ENCODE data around the gene CUL5. TPM values are rescaled to one million over a fixed set of nuclear protein-coding genes. Genes with fewer than 3 reads are reported as not detected.
"Not testable (repeated sequence)": the region's sequence is repeated elsewhere in the genome, so short reads cannot be mapped to it uniquely, and the experiment has no call there.

Gene CUL5
- total RNA-seq, 1 donor from 2014 or later, result 29.7 TPM

DNA sequence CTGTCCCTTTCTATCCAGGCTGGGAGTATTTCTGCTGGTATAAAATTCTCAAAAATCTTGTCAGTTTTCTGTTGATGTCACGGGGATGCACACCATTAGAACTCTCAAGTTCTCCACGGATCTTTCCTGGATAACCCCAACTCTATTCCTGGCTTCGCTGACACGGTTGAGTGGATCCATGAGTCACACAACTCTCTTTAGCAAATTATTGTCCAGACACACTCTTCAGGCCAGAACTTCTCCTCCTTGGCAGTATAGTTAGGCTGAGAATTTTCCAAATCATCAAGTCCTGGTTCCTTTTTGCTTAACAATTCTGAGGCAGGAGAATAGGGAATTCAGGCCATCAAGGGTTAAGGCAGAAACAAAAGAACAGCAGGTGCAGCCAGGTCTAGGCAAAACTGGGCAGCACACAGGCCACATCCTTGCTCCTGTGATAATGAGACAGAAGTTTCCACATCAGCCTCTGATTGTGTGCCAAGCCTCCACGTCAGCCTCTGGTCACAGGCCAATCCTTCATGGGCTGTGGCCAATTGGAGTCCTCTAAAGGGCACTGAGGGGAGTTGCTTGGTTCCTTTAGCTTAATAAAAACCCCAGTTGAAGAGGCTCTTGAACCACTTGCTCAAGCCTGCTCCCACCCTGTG, 106.9 kb downstream of the CUL5 start:
- ATAC-seq, result peak; percentile 91 to 93
- Histone ChIP-seq H3K4me1 (peaks cover 17% of the 10 kb centered on the region), H3K9me3 (no peaks in the 10 kb centered on the region), H3K36me3 (no peaks in the 10 kb centered on the region), H3K4me3 (no peak overlapping the region), H3K27ac (peak overlapping the region; percentile 34), H3K27me3 (ENCODE audit: low read depth) (no peaks in the 10 kb centered on the region)
- TF ChIP-seq, protein P1, sequence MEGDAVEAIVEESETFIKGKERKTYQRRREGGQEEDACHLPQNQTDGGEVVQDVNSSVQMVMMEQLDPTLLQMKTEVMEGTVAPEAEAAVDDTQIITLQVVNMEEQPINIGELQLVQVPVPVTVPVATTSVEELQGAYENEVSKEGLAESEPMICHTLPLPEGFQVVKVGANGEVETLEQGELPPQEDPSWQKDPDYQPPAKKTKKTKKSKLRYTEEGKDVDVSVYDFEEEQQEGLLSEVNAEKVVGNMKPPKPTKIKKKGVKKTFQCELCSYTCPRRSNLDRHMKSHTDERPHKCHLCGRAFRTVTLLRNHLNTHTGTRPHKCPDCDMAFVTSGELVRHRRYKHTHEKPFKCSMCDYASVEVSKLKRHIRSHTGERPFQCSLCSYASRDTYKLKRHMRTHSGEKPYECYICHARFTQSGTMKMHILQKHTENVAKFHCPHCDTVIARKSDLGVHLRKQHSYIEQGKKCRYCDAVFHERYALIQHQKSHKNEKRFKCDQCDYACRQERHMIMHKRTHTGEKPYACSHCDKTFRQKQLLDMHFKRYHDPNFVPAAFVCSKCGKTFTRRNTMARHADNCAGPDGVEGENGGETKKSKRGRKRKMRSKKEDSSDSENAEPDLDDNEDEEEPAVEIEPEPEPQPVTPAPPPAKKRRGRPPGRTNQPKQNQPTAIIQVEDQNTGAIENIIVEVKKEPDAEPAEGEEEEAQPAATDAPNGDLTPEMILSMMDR (IDR thresholded peaks at IDR 0.05), result no peak
- peak; percentile 76 for DNase-seq
- intact Hi-C loops (cut with DNase I), result no loop called here

DNA sequence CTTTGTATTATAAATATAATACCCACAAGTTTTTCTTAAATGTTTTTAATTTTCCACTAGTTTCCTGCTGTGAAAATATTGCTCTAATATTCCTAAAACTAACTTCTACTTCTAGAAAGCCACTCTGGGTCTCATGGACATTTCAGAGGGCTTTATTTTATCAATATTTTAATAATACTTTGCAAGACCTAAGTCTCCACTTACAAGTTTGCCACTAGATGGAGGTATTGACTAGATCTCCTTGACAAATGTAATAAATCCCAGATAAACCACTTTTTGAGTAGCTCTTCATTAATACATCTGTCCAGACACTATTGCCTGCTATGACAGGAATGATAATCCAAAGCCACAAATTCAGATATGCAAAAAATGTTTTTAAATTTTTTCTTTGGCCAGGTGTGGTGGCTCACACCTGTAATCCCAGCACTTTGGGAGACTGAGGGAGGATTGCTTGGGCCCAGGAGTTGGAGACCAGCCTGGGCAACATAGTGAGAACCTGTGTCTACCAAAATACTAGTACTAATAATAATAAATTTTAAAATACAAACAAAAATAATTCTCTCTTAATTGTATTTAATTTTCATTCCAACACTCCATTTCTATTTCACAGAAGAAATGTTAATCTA, 109.2 kb downstream of the CUL5 start:
- no peak overlapping the region for H3K4me3 ChIP-seq
- no peaks in the 10 kb centered on the region for H3K27me3 ChIP-seq (ENCODE audit: low read depth)
- no peak for DNase-seq
- TF ChIP-seq, protein P1 (IDR thresholded peaks at IDR 0.05), result peak; percentile 54
- no peak for ATAC-seq
- H3K36me3 ChIP-seq, result no peaks in the 10 kb centered on the region
- H3K9me3 ChIP-seq, result no peaks in the 10 kb centered on the region
- H3K27ac ChIP-seq, result no peak overlapping the region
- H3K4me1 ChIP-seq, result peaks cover 32% of the 10 kb centered on the region
- intact Hi-C loops (cut with DNase I), result no loop called here

DNA sequence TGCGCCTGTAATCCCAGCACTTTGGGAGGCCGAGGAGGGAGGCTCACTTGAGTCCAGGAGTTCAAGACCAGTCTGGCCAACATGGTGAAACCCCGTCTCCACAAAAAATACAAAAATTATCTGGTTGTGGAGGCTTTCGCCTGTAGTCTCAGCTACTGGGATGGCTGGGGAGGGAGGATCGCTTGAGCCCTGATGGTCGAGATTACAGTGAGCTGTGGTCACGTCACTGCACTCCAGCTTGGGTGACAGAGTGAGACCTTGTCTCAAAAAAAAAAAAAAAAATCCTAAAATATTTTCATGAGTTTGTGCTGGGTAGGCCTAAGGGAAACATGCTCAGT, 112.2 kb downstream of the CUL5 start:
- H3K27me3 ChIP-seq (ENCODE audit: low read depth); DNase-seq; intact Hi-C loops (cut with DNase I); H3K9me3 ChIP-seq; H3K36me3 ChIP-seq: not testable (repeated sequence)
- H3K4me3 ChIP-seq, result peak overlapping the region; percentile 88
- ATAC-seq, result peak in 1 of 2 donors; percentile 1
- peak overlapping the region; percentile 91 for H3K27ac ChIP-seq
- H3K4me1 ChIP-seq, result peaks cover 38% of the 10 kb centered on the region

DNA sequence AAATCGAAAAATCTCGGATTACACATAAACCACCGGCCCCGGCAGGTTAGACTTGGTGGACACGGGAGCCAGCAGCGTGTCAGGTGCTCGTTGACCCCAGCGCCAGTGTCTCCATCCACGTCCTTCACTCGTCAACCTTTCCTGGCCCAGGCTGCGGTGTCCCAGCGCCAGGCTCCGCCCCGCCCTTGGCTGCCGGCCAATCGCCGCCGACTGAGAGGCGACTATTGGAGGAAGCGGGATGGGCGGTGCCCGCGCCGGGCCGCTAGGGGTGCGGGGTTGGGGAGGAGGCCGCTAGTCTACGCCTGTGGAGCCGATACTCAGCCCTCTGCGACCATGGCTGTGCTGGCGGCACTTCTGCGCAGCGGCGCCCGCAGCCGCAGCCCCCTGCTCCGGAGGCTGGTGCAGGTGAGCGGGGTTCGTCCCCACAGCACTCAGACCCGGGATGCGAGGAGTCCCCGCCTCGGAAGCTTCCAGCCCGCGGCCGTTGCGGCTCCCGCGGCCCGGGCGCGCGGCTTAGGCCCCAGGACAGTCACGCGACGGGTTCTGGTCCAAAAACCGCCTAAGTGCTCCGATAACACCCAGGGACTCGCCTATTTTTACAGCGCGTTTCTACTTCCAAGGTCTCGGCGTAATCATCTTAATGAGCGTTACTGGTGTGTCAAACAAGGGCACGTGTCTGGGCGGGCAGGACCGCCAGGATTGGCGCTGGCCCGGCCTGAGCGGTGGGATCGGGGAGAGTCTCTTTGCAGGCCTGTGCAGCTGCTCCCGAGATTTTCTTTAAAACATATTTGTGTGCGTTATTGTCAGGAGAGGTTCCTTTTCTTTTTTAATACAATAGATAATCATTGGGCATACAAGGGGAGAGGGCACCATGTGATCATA, 112.8 kb downstream of the CUL5 start, which contains the start of gene ACAT1:
Gene ACAT1 (plus strand): TSS at position 294 of the 882 bp plus-strand sequence. CDS start 40 bp downstream, at position 334.
- intact Hi-C loops (cut with DNase I), result no loop called here
- peak; percentile 98 for DNase-seq
- ATAC-seq, result peak; percentile 98

DNA sequence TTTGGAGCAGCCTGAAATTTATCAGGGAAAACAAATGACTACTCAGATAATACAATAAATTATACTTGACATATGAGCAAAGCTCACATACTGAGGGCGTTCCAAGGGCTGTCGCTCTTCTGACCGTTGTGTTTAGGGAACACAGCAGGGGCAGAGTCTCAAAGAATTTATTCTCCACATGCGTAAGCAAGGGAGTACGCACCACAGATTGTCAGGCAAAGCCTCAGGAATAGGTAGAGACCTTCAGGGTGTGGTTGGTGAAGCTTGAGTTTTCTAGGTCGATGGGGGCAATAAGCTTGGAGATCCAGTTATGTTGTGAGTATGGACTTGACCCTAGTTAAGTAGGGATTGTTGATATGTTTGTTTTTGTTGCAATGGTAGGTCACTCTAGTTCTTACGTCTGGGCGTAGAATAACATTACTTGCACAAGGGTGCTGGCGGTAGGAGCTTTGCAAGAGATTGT, 113.5 kb downstream of the CUL5 start:
- intact Hi-C loops (cut with DNase I), result no loop called here
- DNase-seq (no peak), ATAC-seq (peak; percentile 33 to 43)
- H3K36me3 ChIP-seq, result peaks cover 5% of the 10 kb centered on the region
- peaks cover 32% of the 10 kb centered on the region for H3K4me1 ChIP-seq
- TF ChIP-seq, protein P1 (IDR thresholded peaks at IDR 0.05), result no peak
- peak overlapping the region; percentile 91 for H3K27ac ChIP-seq
- no peaks in the 10 kb centered on the region for H3K9me3 ChIP-seq
- no peaks in the 10 kb centered on the region for H3K27me3 ChIP-seq (ENCODE audit: low read depth)
- H3K4me3 ChIP-seq, result peak overlapping the region; percentile 88

More for the DNA sequence above, 112.8 kb downstream of the CUL5 start, which contains the start of gene ACAT1:
- TF ChIP-seq, protein P1 (IDR thresholded peaks at IDR 0.05), result peak; percentile 43
- peaks cover 32% of the 10 kb centered on the region for H3K4me1 ChIP-seq
- peak within 1 kb of the TSS; percentile 91 for H3K27ac ChIP-seq
- no peaks in the 10 kb centered on the region for H3K9me3 ChIP-seq
- peaks cover 5% of the 10 kb centered on the region for H3K36me3 ChIP-seq
- H3K4me3 ChIP-seq, result peak within 1 kb of the TSS; percentile 88
- no peaks in the 10 kb centered on the region for H3K27me3 ChIP-seq (ENCODE audit: low read depth)

Measured in lower lobe of right lung (tissue), 2 donors.